CD8-positive, alpha-beta memory T cell (primary cell): ENCODE data around the gene ARF3. TPM values are rescaled to one million over a fixed set of nuclear protein-coding genes. Genes with fewer than 3 reads are reported as not detected.

Experiments used
- CTCF ChIA-PET: fragments of 350-600 bp; sonication (Branson Sonifier 250); formaldehyde crosslinking; loops from one replicate; lab custom pipeline; 2021; ENCODE audit warnings: antibody characterized with exemption; lab: Charles Lee
- POLR2A ChIA-PET: fragments of 350-600 bp; sonication (Branson Sonifier 250); formaldehyde crosslinking; loops from one replicate; lab custom pipeline; 2021; ENCODE audit warnings: antibody characterized with exemption; lab: Charles Lee
- DNase-seq, 5 donors: peaks; one replicate each; pipeline versions ENCODE4 v3.0.0 to v3.0.0-alpha.2; 2020 to 2022; ENCODE audit warnings: mixed read lengths in 1 of 5
- H3K27ac ChIP-seq: one replicate; pipeline ENCODE4 v1.7.0; 2013; ENCODE audit warnings: low read depth, mild to moderate bottlenecking, low read length, moderate library complexity
- H3K27me3 ChIP-seq: 2 replicates; pipeline ENCODE4 v1.7.0; 2013; ENCODE audit warnings: low read length, mild to moderate bottlenecking; ENCODE audit not compliant: insufficient read depth, poor library complexity, severe bottlenecking
- H3K36me3 ChIP-seq: 2 replicates; pipeline ENCODE4 v1.7.0; 2013; ENCODE audit warnings: mild to moderate bottlenecking, low read length, moderate library complexity; ENCODE audit not compliant: insufficient read depth
- H3K4me1 ChIP-seq: 2 replicates; pipeline ENCODE4 v1.7.0; 2013; ENCODE audit warnings: mild to moderate bottlenecking, low read length, moderate library complexity; ENCODE audit not compliant: insufficient read depth
- H3K4me3 ChIP-seq: 2 replicates; pipeline ENCODE4 v1.7.0; 2013; ENCODE audit warnings: mild to moderate bottlenecking, low read length
- H3K9me3 ChIP-seq: 2 replicates; pipeline ENCODE4 v1.7.0; 2013; ENCODE audit warnings: mild to moderate bottlenecking, low read length
- H3K27ac Mint-ChIP-seq, 8 donors: one replicate each; pipeline ENCODE4 v1.8.0; 2020 to 2021; ENCODE audit warnings: mixed read lengths in 8 of 8, mild to moderate bottlenecking in 6 of 8, inconsistent platforms in 3 of 8, moderate library complexity in 3 of 8
- H3K27me3 Mint-ChIP-seq, 2 donors: one replicate each; pipeline ENCODE4 v1.8.0; 2020 to 2021; ENCODE audit warnings: mixed read lengths in 2 of 2, mild to moderate bottlenecking in 1 of 2, moderate library complexity in 1 of 2
- H3K36me3 Mint-ChIP-seq, 3 donors: one replicate each; pipeline ENCODE4 v1.8.0; 2020 to 2021; ENCODE audit warnings: mixed read lengths in 3 of 3, inconsistent platforms in 1 of 3, mild to moderate bottlenecking in 1 of 3
- H3K4me1 Mint-ChIP-seq, 3 donors: one replicate each; pipeline ENCODE4 v1.8.0; 2020 to 2021; ENCODE audit warnings: mixed read lengths in 3 of 3, inconsistent platforms in 1 of 3, mild to moderate bottlenecking in 1 of 3
- H3K4me3 Mint-ChIP-seq, 7 donors: one replicate each; pipeline ENCODE4 v1.8.0; 2020 to 2021; ENCODE audit warnings: mixed read lengths in 7 of 7, mild to moderate bottlenecking in 6 of 7, moderate library complexity in 4 of 7, inconsistent platforms in 2 of 7
- H3K9me3 Mint-ChIP-seq, 5 donors: one replicate each; pipeline ENCODE4 v1.8.0; 2020 to 2022; ENCODE audit warnings: mixed read lengths in 5 of 5, mild to moderate bottlenecking in 3 of 5, moderate library complexity in 2 of 5, inconsistent platforms in 1 of 5
- polyA plus RNA-seq: library from polyadenylated mRNA; unstranded; fragments of 300-500 nt; fragmentation: Illumina TruSeq; gene quantifications from one replicate; pipeline ENCODE4 v1.2.3, GENCODE V29; 2021
- total RNA-seq, 2 experiments: library from RNA; stranded (reverse); gene quantifications; one replicate each; pipeline ENCODE4 v1.2.3, GENCODE V29; 2021

ARF3 gene
- total and polyA plus RNA-seq, 3 experiments from 2014 or later, result 24.5 to 91.8 (median 91.5) TPM

GRCh38 chr12:48952691-48953090, 4.6 kb downstream of the ARF3 start:
- Histone ChIP-seq H3K27ac (no peak overlapping the region), H3K9me3 (no peaks in the 10 kb centered on the region), H3K27me3 (no peaks in the 10 kb centered on the region), H3K36me3 (peaks cover 8% of the 10 kb centered on the region), H3K4me3 (no peak overlapping the region), H3K4me1 (peaks cover 29% of the 10 kb centered on the region)
- peak overlapping the region in 1 of 7 donors; percentile 37 for H3K4me3 Mint-ChIP-seq
- peaks cover 0 to 37% (median 4%) of the 10 kb centered on the region in 3 donors for H3K36me3 Mint-ChIP-seq
- no peak for DNase-seq
- peak overlapping the region in 1 of 8 donors; percentile 9 for H3K27ac Mint-ChIP-seq
- ChIA-PET POLR2A (no interaction called here), CTCF (interaction anchor here (1.8 to 2.2 kb wide), 3 partner anchors 25 to 44 kb away, joined by 6 to 10 read pairs (median 8); partner anchors contain the start of genes FKBP11 and WNT1)
- peaks cover 41 to 67% (median 59%) of the 10 kb centered on the region in 3 donors for H3K4me1 Mint-ChIP-seq
- no peaks in the 10 kb centered on the region for H3K9me3 Mint-ChIP-seq
- no peaks in the 10 kb centered on the region for H3K27me3 Mint-ChIP-seq

DNA sequence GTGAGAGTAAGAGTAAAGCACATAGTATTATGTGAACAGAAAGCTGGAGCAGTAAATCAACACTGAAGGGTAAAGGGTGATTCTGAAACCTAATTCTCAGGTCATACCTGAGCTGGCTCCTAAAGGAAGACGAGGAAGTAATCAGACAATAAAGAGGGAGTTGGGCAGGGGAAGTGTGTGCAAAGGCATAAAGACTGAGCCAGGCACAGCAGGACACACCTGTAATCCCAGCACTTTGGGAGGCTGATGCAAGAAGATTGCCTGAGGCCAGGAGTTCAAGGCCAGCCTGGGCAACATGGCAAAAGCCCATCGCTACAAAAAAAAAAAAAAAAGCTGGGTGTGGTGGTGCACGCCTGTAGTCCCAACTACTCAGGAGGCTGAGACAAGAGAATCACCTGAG, 9.6 kb downstream of the ARF3 start:
- peak overlapping the region in 1 of 7 donors; percentile 26 for H3K4me3 Mint-ChIP-seq
- Histone ChIP-seq H3K4me1 (no peaks in the 10 kb centered on the region), H3K27ac (no peak overlapping the region), H3K36me3 (peaks cover 5% of the 10 kb centered on the region), H3K9me3 (no peaks in the 10 kb centered on the region), H3K27me3 (no peaks in the 10 kb centered on the region), H3K4me3 (no peak overlapping the region)
- H3K27ac Mint-ChIP-seq, result peak overlapping the region in 4 of 8 donors; percentile 45 to 78 (median 57)
- no peak for DNase-seq
- H3K9me3 Mint-ChIP-seq, result no peaks in the 10 kb centered on the region
- ChIA-PET POLR2A (interaction anchor here (0.6 kb wide), 1 partner anchor 109 kb away, joined by 5 read pairs; no protein-coding TSS in a partner anchor), CTCF (interaction anchor here (1.0 to 1.4 kb wide), 3 partner anchors 12 to 96 kb away, joined by 3 read pairs; partner anchors contain the start of gene WNT1)
- H3K27me3 Mint-ChIP-seq, result no peaks in the 10 kb centered on the region
- peaks cover 22 to 50% (median 38%) of the 10 kb centered on the region in 3 donors for H3K4me1 Mint-ChIP-seq
- peaks cover 0 to 37% (median 9%) of the 10 kb centered on the region in 3 donors for H3K36me3 Mint-ChIP-seq

- ChIA-PET CTCF (interaction anchor here (0.7 to 1.4 kb wide), 4 partner anchors 11 to 97 kb away, joined by 3 to 4 read pairs (median 3); no protein-coding TSS in a partner anchor), POLR2A (interaction anchor here (0.7 kb wide), 1 partner anchor 10 kb away, joined by 3 read pairs; the partner anchor contains the start of gene ARF3)
- Histone ChIP-seq H3K27me3 (no peaks in the 10 kb centered on the region), H3K36me3 (no peaks in the 10 kb centered on the region), H3K4me1 (no peaks in the 10 kb centered on the region), H3K4me3 (no peak overlapping the region), H3K9me3 (no peaks in the 10 kb centered on the region), H3K27ac (no peak overlapping the region)
- Mint-ChIP-seq H3K4me1 (peaks cover 19 to 43% (median 30%) of the 10 kb centered on the region in 3 donors), H3K9me3 (no peaks in the 10 kb centered on the region), H3K4me3 (no peak overlapping the region), H3K27me3 (no peaks in the 10 kb centered on the region), H3K36me3 (peaks cover 0 to 37% (median 9%) of the 10 kb centered on the region in 3 donors), H3K27ac (peak overlapping the region in 6 of 8 donors; percentile 35 to 77 (median 47))
- DNase-seq, result no peak
These were observed 10.3 kb downstream of the ARF3 start for GRCh38 chr12:48946943-48947342.

- Histone ChIP-seq H3K4me3 (no peak overlapping the region), H3K36me3 (no peaks in the 10 kb centered on the region), H3K27me3 (no peaks in the 10 kb centered on the region), H3K4me1 (no peaks in the 10 kb centered on the region), H3K27ac (no peak overlapping the region), H3K9me3 (no peaks in the 10 kb centered on the region)
- no peak for DNase-seq
- H3K4me3 Mint-ChIP-seq, result no peak overlapping the region
- CTCF ChIA-PET, result interaction anchor here (0.9 to 1.2 kb wide), 3 partner anchors 28 to 51 kb away, joined by 3 to 4 read pairs (median 3); no protein-coding TSS in a partner anchor
- H3K27me3 Mint-ChIP-seq, result no peaks in the 10 kb centered on the region
- H3K36me3 Mint-ChIP-seq, result peaks cover 0 to 41% (median 9%) of the 10 kb centered on the region in 3 donors
- no peaks in the 10 kb centered on the region for H3K9me3 Mint-ChIP-seq
- H3K4me1 Mint-ChIP-seq, result peaks cover 19 to 40% (median 28%) of the 10 kb centered on the region in 3 donors
- H3K27ac Mint-ChIP-seq, result peak overlapping the region in 3 of 8 donors; percentile 11 to 74 (median 37)
- POLR2A ChIA-PET, result no interaction called here
These were observed 11.1 kb downstream of the ARF3 start for GRCh38 chr12:48946205-48946604.

GRCh38 chr12:48943221-48943620, 14.1 kb downstream of the ARF3 start:
- Histone ChIP-seq H3K4me1 (no peaks in the 10 kb centered on the region), H3K4me3 (no peak overlapping the region), H3K9me3 (no peaks in the 10 kb centered on the region), H3K27ac (no peak overlapping the region), H3K27me3 (no peaks in the 10 kb centered on the region), H3K36me3 (no peaks in the 10 kb centered on the region)
- peak overlapping the region in 3 of 8 donors; percentile 1 to 43 (median 37) for H3K27ac Mint-ChIP-seq
- no peaks in the 10 kb centered on the region for H3K9me3 Mint-ChIP-seq
- POLR2A ChIA-PET, result no interaction called here
- no peaks in the 10 kb centered on the region for H3K27me3 Mint-ChIP-seq
- CTCF ChIA-PET, result interaction anchor here (0.6 to 2.0 kb wide), 5 partner anchors 9 to 90 kb away, joined by 3 to 6 read pairs (median 3); no protein-coding TSS in a partner anchor
- no peak for DNase-seq
- peaks cover 12 to 31% (median 18%) of the 10 kb centered on the region in 3 donors for H3K4me1 Mint-ChIP-seq
- H3K4me3 Mint-ChIP-seq, result no peak overlapping the region
- peaks cover 0 to 58% (median 9%) of the 10 kb centered on the region in 3 donors for H3K36me3 Mint-ChIP-seq

- Mint-ChIP-seq H3K36me3 (peaks cover 0 to 66% (median 9%) of the 10 kb centered on the region in 3 donors), H3K4me3 (no peak overlapping the region), H3K9me3 (no peaks in the 10 kb centered on the region), H3K4me1 (peaks cover 15 to 35% (median 25%) of the 10 kb centered on the region in 3 donors), H3K27ac (peak overlapping the region in 4 of 8 donors; percentile 25 to 86 (median 42)), H3K27me3 (no peaks in the 10 kb centered on the region)
- Histone ChIP-seq H3K9me3 (no peaks in the 10 kb centered on the region), H3K4me1 (peaks cover 4% of the 10 kb centered on the region), H3K27ac (no peak overlapping the region), H3K4me3 (no peak overlapping the region), H3K36me3 (no peaks in the 10 kb centered on the region), H3K27me3 (no peaks in the 10 kb centered on the region)
- DNase-seq, result no peak
- ChIA-PET POLR2A (no interaction called here), CTCF (interaction anchor here (1.0 to 8.1 kb wide), 4 partner anchors 9 to 88 kb away, joined by 3 to 129 read pairs (median 28); partner anchors contain the start of genes DDX23 and FKBP11)
These were observed 17.1 kb downstream of the ARF3 start for GRCh38 chr12:48940181-48940580.

GRCh38 chr12:48938805-48939204, 18.5 kb downstream of the ARF3 start:
- peaks cover 18% of the 10 kb centered on the region for H3K4me1 ChIP-seq
- Mint-ChIP-seq H3K36me3 (peaks cover 0 to 67% (median 10%) of the 10 kb centered on the region in 3 donors), H3K9me3 (no peaks in the 10 kb centered on the region), H3K4me3 (no peak overlapping the region), H3K4me1 (peaks cover 23 to 39% (median 29%) of the 10 kb centered on the region in 3 donors), H3K27ac (peak overlapping the region in 3 of 8 donors; percentile 33 to 58 (median 53)), H3K27me3 (no peaks in the 10 kb centered on the region)
- no peaks in the 10 kb centered on the region for H3K27me3 ChIP-seq
- H3K4me3 ChIP-seq, result no peak overlapping the region
- POLR2A ChIA-PET, result no interaction called here
- H3K36me3 ChIP-seq, result no peaks in the 10 kb centered on the region
- DNase-seq, result no peak
- H3K9me3 ChIP-seq, result no peaks in the 10 kb centered on the region
- H3K27ac ChIP-seq, result no peak overlapping the region
- CTCF ChIA-PET, result interaction anchor here (1.4 to 8.1 kb wide), 5 partner anchors 15 to 87 kb away, joined by 4 to 129 read pairs (median 52); partner anchors contain the start of genes DDX23 and FKBP11

DNA sequence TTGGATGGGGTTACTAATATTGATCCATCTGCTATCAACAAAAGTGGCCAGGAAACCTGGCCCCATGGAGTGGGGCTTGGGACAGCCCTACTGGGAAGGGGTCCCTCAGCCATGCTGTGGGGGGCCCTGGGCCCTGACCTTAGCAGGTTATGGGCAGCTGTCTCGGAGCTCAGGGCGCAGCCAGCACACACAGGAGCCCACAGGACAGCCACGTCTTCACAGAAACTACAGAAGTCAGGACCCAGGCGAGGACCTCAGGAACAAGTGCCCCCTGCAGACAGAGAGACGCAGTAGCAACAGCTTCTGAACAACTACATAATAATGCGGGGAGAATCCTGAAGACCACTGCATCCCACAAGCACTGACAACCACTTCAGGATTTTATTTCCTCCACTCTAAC, 20.1 kb downstream of the ARF3 start:
- Histone ChIP-seq H3K27ac (no peak overlapping the region), H3K4me1 (peaks cover 33% of the 10 kb centered on the region), H3K9me3 (no peaks in the 10 kb centered on the region), H3K4me3 (no peak overlapping the region), H3K36me3 (no peaks in the 10 kb centered on the region), H3K27me3 (no peaks in the 10 kb centered on the region)
- H3K27me3 Mint-ChIP-seq, result no peaks in the 10 kb centered on the region
- peak overlapping the region; percentile 4 to 98 (median 94) for H3K27ac Mint-ChIP-seq
- H3K4me1 Mint-ChIP-seq, result peaks cover 36 to 49% (median 42%) of the 10 kb centered on the region in 3 donors
- H3K9me3 Mint-ChIP-seq, result no peaks in the 10 kb centered on the region
- peak overlapping the region in 1 of 7 donors; percentile 12 for H3K4me3 Mint-ChIP-seq
- ChIA-PET CTCF (interaction anchor here (0.6 to 8.1 kb wide), 9 partner anchors 14 to 1094 kb away, joined by 3 to 129 read pairs (median 7); partner anchors contain the start of genes ARF3, DDX23, FKBP11 and WNT1), POLR2A (interaction anchor here (0.6 to 2.1 kb wide), 4 partner anchors 12 to 94 kb away, joined by 3 to 11 read pairs (median 3); partner anchors contain the start of genes DDX23 and FKBP11)
- no peak for DNase-seq
- peaks cover 0 to 70% (median 9%) of the 10 kb centered on the region in 3 donors for H3K36me3 Mint-ChIP-seq
